Epithelial cell of esophagus (primary cell): Measurements from ENCODE around the gene ZNF552.
"Not testable (repeated sequence)": the region's sequence is repeated elsewhere in the genome, so short reads cannot be mapped to it uniquely, and the experiment has no call there.

Experiments
- DNase-seq: peaks from one replicate; pipeline ENCODE4 v3.0.0; 2010; ENCODE audit warnings: low read depth
- H3K4me3 ChIP-seq: 2 replicates; pipeline ENCODE4 v1.5.1; 2011; ENCODE audit warnings: mild to moderate bottlenecking, low read length, control low read depth
- TF ChIP-seq, protein P1 (sequence below): IDR thresholded peaks from 2 replicates; pipeline ENCODE4 v1.5.1; 2011; ENCODE audit warnings: low read depth, mild to moderate bottlenecking, low read length, control low read depth, inconsistent platforms; ENCODE audit not compliant: insufficient read depth; ENCODE audit errors: missing control alignments

Gene ZNF552

DNA sequence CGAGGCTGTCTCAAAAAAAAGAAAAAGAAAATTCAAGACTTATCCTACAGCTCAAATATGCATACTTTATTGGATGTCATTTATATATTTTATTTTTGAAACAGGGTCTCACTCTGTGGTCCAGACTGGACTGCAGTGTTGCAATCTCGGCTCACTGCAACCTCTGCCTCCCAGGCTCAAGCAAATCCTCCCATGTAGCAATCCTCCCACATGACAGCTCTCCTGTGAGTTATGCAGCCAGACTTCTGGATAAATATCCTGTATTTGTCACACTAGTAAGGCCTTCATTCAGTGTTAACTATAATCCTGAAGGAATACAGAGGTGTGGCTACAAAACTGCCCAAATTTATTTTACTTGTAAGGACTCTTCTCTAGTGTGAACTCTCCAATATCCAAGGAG, 7.2 kb downstream of the ZNF552 start:
- TF ChIP-seq, protein P1, sequence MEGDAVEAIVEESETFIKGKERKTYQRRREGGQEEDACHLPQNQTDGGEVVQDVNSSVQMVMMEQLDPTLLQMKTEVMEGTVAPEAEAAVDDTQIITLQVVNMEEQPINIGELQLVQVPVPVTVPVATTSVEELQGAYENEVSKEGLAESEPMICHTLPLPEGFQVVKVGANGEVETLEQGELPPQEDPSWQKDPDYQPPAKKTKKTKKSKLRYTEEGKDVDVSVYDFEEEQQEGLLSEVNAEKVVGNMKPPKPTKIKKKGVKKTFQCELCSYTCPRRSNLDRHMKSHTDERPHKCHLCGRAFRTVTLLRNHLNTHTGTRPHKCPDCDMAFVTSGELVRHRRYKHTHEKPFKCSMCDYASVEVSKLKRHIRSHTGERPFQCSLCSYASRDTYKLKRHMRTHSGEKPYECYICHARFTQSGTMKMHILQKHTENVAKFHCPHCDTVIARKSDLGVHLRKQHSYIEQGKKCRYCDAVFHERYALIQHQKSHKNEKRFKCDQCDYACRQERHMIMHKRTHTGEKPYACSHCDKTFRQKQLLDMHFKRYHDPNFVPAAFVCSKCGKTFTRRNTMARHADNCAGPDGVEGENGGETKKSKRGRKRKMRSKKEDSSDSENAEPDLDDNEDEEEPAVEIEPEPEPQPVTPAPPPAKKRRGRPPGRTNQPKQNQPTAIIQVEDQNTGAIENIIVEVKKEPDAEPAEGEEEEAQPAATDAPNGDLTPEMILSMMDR: no peak
- no peak overlapping the region for H3K4me3 ChIP-seq
- peak; percentile 43 for DNase-seq

DNA sequence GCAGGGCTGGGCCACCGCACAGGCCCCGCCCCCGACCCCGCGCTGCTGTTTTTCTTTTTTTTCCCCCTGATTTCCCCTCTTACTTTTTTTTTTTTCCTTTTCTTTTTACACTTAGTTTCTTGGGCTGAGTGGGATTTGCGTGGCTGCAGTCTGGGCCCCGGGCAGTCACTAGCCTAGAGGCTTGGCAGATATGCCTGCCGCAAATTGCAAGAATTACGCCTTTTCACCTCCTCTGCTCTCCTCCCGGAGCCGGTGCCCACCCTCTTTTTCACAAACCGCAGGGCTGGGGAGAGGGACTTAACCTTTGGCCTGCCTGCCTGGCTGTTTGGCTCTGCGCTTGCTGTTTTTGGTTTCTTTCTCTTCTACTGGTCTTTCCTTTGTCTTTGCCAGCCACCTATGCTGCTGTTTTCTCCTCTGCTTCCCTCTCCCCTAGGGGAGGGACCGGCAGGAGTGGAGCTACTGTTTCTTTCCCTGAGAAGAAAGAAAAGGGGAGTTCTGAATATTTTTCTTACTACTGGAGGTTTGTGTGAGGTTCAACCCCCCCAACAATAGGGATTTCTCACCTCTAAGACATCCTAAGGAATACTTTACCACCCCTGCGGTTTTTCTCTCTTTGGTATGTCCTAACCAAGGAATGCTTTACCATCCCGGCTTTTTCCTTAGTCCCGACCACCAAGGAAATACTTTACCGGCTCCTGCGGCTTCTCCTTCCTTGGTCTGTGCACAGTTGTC, 11.0 kb downstream of the ZNF552 start:
- peak; percentile 67 for DNase-seq
- TF ChIP-seq, protein P1: no peak
- peak overlapping the region; percentile 66 for H3K4me3 ChIP-seq

DNA sequence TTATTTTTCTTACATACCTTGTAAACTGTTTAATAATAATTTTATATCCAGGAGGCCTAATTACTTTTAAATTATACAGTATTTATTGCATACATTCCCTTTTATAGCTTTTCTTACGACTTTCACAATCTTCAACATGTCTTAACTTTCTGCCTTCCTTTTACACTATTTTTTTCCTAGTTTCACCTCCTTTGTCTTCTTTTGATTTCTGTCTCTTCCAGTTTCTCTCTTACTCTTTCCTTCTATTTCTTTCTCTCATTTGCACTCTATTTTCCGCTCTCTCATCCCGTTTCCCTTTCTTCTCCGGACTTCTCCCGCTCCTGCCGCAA, 11.5 kb downstream of the ZNF552 start:
- TF ChIP-seq, protein P1: no peak
- H3K4me3 ChIP-seq: peak overlapping the region; percentile 66
- DNase-seq: no peak

DNA sequence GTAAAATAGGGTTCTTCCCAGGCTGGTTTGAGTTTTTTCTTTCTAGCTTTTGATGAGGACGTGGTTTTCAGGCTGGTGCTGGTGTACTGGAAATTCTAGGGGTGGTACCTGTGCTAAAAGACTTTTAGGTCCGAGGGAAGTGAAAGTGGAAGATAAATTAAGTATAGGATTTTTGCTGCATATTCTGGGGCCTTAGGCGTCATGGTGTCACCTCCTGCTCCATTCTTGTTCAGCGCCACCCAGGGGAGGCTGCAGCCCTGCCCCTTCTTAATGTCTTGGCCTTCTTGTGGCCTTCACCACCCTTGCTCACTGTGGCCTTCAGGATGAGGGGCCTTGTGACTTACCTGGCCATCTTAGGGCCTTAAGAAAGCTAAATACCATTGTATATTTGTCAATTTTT, 12.4 kb downstream of the ZNF552 start:
- no peak for DNase-seq
- TF ChIP-seq, protein P1: no peak
- H3K4me3 ChIP-seq: no peak overlapping the region

- TF ChIP-seq, protein P1: no peak
- DNase-seq: no peak
Observed at GRCh38 chr19:57800696-57801095, 14.0 kb downstream of the ZNF552 start.

GRCh38 chr19:57796580-57796979, 18.1 kb downstream of the ZNF552 start:
- DNase-seq, H3K4me3 ChIP-seq: not testable (repeated sequence)

More at GRCh38 chr19:57800696-57801095, 14.0 kb downstream of the ZNF552 start:
- no peak overlapping the region for H3K4me3 ChIP-seq

DNA sequence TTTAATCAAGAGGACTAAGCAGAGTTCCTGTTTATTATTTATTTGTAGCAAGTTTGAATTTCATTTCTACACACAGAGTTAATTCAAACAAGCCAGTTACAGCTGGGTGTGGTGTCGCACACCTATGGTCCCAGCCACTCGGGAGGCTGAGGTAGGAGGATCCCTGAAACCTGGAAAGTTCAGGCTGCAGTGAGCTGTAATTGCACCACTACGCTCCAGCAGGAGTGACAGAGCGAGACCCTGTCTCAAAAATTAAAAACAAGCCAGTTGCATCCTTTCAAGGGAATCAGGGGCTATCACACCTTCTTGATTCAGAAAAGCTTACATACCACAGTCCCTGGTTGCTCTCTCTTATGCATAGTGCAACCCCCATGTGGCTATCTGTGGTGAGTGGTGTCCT, 25.4 kb downstream of the ZNF552 start:
- no peak overlapping the region for H3K4me3 ChIP-seq
- TF ChIP-seq, protein P1: no peak
- DNase-seq: no peak
